ENCODE measurements around the gene HTR6. TPM values are rescaled to one million over a fixed set of nuclear protein-coding genes. Genes with fewer than 3 reads are reported as not detected.
"Not testable (repeated sequence)": the region's sequence is repeated elsewhere in the genome, so short reads cannot be mapped to it uniquely, and the experiment has no call there.

The HTR6 gene
- polyA plus RNA-seq, 5 donors, result not detected

DNA sequence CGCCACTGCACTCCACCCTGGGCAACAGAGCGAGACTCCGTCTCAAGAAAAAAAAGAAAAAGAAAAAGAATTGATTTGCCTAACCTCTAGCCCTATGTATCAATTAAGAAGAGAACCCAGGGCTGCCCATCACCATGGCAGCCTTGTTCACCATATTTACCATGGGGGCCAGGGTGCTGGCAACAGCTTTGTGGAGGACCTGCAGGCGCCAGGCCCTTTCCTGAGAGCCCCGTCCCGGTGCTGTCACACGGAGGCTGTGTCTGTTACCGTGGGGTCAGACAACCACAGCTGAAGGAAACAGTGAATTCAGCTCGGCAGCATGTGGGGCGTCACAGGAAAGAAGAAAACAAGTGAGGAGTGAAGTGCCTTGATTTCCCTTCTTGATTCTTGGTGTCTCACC is 27.1 kb upstream of the HTR6 start:
- DNase-seq, result no peak

DNA sequence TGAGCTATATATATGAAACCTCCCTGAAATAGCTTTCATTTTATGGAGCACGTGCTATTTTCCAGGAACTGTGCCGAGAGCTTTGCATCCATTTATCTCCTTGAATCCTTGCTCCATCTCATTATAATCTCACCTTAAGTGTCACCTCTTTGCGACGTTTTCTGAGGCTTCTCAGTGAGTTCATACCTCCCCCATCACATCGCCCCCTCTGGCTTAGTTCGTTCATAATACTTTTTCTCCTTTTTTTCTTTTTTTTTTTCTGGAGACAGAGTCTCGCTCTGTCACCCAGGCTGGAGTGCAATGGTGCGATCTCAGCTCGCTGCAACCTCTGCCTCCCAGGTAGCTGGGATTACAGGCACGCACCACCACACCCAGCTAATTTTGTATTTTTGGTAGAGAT is 25.4 kb upstream of the HTR6 start:
- DNase-seq, result not testable (repeated sequence)

GRCh38 chr1:19639999-19640362 is 24.7 kb upstream of the HTR6 start:
- no peak for DNase-seq

DNA sequence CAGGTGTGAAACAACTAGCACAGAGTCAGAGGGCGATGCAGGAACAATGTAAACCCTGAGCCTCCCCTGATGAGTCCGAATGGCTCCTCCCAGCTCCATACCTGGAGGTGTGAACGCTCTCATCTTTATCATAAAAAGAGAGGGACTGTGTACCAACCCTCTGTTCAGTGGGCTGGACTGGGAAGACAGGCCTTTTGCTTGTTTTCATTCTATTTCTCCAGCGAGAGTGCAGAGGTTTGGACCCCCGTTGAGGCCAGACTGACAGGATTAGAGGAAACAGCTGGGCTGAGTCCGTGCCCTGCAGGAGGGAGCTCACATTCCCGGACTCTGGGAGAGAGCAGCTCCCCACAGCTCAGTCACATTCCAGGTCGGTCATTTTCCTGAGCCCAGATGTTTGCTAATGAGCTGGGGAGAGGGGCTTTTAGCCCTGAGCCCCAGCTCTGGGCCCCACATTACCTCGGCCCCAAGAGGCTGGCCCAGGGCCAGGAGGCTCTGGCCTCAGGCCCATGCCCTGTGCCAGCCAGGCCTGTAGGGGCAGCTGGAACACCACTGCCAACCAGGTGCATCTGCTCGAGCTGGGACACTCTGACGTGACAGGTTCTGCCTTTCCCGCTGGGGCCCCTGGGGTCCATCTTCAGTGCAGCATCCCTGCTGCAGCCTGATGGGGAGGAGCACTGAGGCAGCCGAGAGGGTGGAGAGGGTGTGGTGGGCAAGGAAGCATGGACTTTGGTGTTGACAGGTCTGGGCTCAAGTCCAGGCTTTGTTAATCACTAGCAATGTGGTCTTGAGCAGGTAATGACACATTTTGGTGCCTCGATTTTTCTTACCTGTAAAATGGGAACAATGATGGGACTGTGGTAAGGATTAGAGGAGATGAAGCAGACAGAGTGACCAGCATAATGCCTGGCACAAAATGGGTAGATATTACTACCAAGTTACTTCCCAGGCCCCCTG is 24.0 kb upstream of the HTR6 start:
- DNase-seq, result no peak

GRCh38 chr1:19643121-19643520 is 21.6 kb upstream of the HTR6 start:
- no peak for DNase-seq

DNA sequence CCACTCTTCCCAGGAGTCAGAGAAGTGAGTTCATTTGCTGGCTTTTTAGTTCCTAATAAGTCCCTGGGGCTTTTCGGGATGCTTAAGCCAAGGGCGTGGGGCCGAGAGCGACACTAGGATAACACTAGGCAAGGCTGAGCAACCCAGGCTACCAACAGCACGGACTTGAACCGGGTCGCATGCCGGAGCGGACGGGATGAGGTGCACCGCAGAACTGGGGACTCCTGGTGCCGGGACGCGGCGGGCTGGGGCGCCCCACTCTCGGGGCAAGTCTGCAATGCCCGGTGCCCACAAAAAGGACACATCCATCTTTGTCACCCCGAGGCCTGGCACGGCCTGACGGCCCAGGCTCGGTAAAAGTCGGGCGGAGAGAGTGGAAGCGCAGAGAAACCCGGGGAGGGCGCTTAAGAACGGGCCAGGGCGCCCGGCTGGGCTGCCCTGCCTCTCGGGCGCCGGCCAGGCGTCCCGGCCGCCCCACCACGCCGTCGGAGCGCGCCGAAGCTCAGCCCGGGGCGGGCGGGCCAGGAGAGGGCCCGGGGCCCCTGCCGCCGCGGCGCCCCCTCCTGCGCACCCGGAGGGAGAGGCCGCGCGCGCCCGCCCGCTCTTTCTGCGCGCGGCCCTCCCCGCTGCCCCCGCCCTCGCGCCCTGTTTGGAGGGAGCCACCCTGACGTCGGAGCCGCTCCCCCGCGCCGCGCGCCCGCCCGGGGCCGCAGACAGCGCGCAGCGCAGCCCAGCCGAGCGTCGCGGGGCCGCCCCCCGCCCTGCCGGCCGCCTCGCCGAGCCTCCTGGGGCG is 20.9 kb upstream of the HTR6 start, which contains the start of gene NBL1:
Gene NBL1, plus strand, starts transcription at position 710 of the 793 bp plus-strand sequence. CDS start 10,720 bp downstream, outside the sequence.
- peak; percentile 76 to 82 for DNase-seq

DNA sequence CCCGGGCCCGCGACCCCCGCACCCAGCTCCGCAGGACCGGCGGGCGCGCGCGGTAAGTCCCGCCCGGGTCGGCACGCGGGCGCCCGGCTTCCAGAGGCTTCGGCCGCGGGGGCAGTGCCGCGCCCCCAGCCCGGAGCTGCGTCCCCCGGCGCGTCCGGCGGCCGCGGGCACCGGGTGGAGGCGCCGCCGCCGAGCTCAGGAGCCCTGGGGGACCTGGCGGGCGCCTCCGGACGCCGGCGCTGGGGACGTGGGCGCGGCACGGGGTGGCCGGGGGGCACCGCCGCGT is 20.3 kb upstream of the HTR6 start:
- DNase-seq, result no peak

- no peak for DNase-seq
These were observed 19.8 kb upstream of the HTR6 start for GRCh38 chr1:19644681-19645410.

- no peak for DNase-seq
These were observed 19.0 kb upstream of the HTR6 start for GRCh38 chr1:19645411-19646251.

DNA sequence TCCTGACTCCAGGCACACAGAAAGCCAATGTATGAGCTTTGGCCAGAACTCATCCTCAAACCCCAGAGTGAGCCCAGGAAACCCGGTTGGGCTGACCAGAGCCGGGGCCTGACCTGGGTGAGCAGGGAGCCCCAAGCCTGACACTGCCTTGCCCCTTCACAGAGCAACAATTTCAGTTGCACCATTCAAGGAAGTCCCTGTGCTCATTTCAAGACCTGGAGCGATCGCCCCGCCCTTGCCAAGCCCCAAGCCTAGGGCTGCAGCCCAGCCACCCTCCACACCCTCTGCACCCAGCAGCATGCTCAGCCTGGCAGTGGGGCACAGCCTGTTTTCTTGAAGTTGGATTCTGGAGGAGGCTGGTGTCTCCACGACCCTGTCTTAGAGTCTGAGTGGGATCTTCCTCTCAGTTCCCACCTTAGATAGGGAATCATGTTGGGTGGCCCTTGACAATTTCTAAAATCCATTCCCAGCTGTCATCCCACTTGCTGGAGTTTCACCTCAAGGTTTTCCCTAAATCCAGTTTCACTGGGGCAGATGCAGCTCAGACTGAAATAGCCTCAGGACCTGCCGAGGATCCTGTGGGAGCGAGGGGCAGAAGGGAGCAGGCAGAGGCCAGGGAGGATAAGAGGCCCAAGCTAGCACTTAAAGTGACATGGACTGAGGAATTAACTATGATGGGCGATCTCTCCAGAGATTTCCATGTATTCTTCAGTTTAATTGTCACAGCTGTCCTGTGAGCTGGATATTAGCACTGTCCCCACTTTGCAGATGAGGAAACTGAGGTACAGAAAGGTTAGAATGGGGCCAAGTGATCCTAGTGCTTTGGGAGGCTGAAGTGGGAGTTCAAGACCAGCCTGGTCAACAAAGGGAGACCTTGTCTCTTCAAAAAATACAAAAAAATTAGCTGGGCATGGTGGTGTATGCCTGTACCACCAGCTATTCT is 18.0 kb upstream of the HTR6 start:
- no peak for DNase-seq

DNA sequence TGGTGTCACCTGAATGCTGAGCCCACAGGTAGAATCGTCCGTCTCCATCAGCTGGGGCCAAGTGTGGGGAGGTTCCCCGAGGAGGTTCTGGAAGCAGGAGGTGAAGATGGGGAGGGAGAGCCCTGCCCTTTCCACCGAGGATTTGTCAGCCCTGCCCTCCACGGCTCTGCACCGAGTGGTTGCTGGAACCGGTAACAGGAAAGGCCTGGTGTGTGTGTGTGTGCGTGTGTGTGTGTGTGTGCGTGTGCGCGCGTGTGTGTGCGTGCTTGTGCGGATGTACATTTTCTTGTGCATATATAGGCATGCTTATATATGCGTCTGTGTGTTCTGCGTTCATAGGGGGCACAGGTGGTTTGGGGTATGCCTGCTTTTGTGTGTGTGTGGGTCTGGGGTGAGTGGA is 17.0 kb upstream of the HTR6 start:
- DNase-seq, result no peak

GRCh38 chr1:19648239-19648638 is 16.4 kb upstream of the HTR6 start:
- DNase-seq, result no peak

GRCh38 chr1:19648689-19649088 is 16.0 kb upstream of the HTR6 start:
- no peak for DNase-seq

DNA sequence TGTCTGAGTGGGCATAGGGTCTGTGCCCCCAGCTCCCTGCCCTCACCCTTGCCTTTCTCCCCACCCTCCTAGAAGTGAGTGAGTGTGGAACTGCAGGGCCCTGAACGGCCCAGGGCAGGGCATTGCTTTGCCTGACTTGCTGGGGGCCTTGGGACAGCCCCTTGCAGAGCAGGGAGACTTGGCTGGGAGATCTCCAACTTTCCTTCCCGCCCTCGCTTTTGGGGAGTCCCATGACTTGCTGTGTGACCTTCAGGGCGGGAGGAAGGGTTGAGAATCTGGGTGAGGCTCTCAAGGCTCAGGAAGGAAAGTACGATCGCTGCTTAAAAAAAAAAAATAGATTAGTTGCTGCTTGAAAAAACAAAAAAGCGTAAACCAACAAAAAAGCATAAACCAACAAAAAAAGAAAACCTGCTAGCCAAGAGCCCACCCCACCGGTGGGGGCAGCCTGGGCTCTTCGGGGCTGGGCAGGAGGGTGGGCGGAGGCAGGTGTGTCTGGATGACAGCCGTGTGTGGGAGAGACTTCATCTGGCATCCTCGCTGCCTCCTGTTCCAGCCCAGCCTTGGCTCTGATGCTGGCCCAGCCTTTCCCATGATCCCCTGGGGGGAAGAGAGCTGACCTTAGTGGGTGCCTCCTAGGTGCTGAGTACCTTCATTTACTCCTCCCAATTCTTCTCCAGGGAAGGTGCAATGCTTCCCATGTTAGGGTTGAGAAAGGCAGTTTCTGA is 14.1 kb upstream of the HTR6 start:
- no peak for DNase-seq

DNA sequence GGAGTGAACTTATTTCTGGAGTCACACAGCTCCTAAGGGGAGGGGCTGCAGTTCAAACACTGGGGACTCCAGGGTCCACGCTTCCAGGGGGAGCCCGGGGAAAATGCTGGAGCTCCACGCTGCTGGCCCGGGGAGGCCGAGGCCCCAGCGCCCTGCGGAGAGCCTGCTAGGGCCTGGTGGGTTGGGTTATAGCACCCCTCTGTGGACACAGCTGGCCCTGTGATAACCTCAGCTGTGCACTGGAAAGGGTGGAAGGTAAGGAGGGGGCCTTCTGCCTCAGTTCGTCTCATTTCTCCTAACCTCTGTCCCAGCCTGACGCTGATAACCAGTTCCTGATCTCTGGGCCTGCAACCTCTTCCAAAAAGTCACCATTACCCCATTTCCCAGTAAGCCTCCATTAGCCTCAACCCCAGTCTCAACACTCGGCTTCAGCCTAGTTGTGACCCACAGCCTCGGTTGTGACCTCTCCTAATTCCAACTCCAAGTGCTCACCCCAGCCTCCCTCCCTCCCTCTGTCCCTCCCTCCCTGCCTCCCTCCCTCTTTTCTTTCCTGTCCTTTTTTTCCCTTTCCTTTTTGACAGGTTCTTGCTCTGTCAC is 13.4 kb upstream of the HTR6 start:
- DNase-seq, result no peak

- DNase-seq, result no peak
These were observed 10.3 kb upstream of the HTR6 start for GRCh38 chr1:19654386-19654785.

DNA sequence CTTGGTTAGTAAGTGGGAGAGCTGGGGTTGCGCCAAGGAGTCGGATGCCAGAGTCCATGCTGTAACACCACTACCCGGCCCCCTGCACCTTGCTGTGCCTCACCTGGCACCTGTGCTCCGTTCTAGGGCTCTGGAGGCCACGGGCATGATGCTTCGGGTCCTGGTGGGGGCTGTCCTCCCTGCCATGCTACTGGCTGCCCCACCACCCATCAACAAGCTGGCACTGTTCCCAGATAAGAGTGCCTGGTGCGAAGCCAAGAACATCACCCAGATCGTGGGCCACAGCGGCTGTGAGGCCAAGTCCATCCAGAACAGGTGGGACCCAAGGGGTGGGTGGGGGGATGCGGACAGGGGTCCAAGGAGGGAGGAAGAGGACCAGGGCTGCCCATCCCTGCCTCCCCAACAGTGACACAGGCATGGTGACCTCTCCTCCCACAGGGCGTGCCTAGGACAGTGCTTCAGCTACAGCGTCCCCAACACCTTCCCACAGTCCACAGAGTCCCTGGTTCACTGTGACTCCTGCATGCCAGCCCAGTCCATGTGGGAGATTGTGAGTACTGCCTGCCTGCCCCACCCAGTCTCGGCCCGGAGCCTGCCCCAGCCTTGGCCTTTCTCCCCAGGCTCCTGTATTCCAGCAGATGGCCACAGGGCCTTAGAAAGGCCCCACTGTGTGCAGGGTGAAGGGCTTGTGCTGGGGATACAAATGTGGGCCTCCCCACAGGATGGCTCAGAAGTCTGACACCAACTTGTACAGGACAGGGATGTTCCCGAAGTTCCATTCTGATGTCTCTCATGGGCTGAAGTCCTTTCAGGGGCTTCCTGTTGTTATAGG is 9.6 kb upstream of the HTR6 start:
- DNase-seq, result no peak

DNA sequence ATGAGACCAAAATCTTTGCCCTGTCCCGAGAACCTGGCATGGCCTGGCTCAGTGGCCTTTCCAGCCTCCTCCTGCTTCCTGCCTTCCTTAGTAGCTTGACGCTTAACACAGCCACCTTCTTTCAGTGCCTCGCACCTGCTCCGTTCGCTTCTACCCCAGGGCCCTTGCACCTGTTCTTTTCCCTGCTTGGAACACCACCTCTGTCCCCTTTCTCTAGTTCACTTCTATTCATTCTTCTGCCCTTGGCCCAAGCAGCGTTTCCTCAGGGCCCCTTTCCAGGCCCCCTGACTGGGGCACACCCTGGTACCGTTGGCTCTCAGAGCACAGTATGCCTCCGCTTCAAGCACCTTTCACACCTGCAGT is 9.0 kb upstream of the HTR6 start:
- no peak for DNase-seq
